Natural killer cell treated with Interleukin-12 subunit alpha and Interleukin-12 subunit beta and Interleukin-15 and Interleukin-18, amount 100 ng/mL, for 72 hours (primary cell): Measurements from ENCODE around the gene TBCCD1. TPM values are rescaled to one million over a fixed set of nuclear protein-coding genes. Genes with fewer than 3 reads are reported as not detected.

Source experiments
- ATAC-seq, 2 donors: fragments of 150-1000 bp; cut with Tn5 transposase in 1 of 2; sonication (Bioruptor Pico), chemical (Tn5 transposase) in 1 of 2; 2 replicates each; pipeline ENCODE4 v1.10.0; 2021
- DNase-seq: peaks from one replicate; pipeline ENCODE4 v3.0.0; 2022; ENCODE audit warnings: low spot score
- H3K27ac Mint-ChIP-seq, 2 donors: 1 replicate in 1 of 2; 2 replicates in 1 of 2; pipeline ENCODE4 v1.8.0; 2022; ENCODE audit warnings: mixed read lengths in 2 of 2, mild to moderate bottlenecking in 1 of 2, moderate library complexity in 1 of 2
- H3K27me3 Mint-ChIP-seq, 2 donors: 1 replicate in 1 of 2; 2 replicates in 1 of 2; pipeline ENCODE4 v1.8.0; 2022; ENCODE audit warnings: mixed read lengths in 2 of 2
- H3K36me3 Mint-ChIP-seq: one replicate; pipeline ENCODE4 v1.8.0; 2022; ENCODE audit warnings: mixed read lengths
- H3K4me1 Mint-ChIP-seq, 2 donors: 1 replicate in 1 of 2; 2 replicates in 1 of 2; pipeline ENCODE4 v1.8.0; 2022; ENCODE audit warnings: low read depth in 2 of 2, mixed read lengths in 2 of 2, mild to moderate bottlenecking in 1 of 2
- H3K4me3 Mint-ChIP-seq: one replicate; pipeline ENCODE4 v1.8.0; 2022; ENCODE audit warnings: mixed read lengths
- H3K9me3 Mint-ChIP-seq: 2 replicates; pipeline ENCODE4 v1.8.0; 2022; ENCODE audit warnings: mixed read lengths
- total RNA-seq, 2 donors: library from RNA; stranded (reverse); gene quantifications; one replicate each; pipeline ENCODE4 v1.2.3, GENCODE V29; 2022

The TBCCD1 gene
- total RNA-seq, 2 donors from 2014 or later: 16.3 to 21.8 TPM

- peaks cover 10 to 15% of the 10 kb centered on the region in 2 donors for H3K4me1 Mint-ChIP-seq
- H3K36me3 Mint-ChIP-seq: no peaks in the 10 kb centered on the region
- no peak overlapping the region for H3K4me3 Mint-ChIP-seq
- no peak for DNase-seq
- no peak overlapping the region for H3K27ac Mint-ChIP-seq
- no peaks in the 10 kb centered on the region for H3K27me3 Mint-ChIP-seq
- H3K9me3 Mint-ChIP-seq: no peaks in the 10 kb centered on the region
- ATAC-seq: no peak
Measured at GRCh38 chr3:186529201-186529999, 37.7 kb downstream of the TBCCD1 start.

- Mint-ChIP-seq H3K9me3 (no peaks in the 10 kb centered on the region), H3K27me3 (no peaks in the 10 kb centered on the region), H3K4me1 (peaks cover 5 to 14% of the 10 kb centered on the region in 2 donors), H3K36me3 (no peaks in the 10 kb centered on the region), H3K27ac (no peak overlapping the region), H3K4me3 (no peak overlapping the region)
- ATAC-seq: no peak
- DNase-seq: no peak
Measured at GRCh38 chr3:186526256-186526606, 40.9 kb downstream of the TBCCD1 start.

GRCh38 chr3:186525369-186526255 is 41.5 kb downstream of the TBCCD1 start:
- no peaks in the 10 kb centered on the region for H3K9me3 Mint-ChIP-seq
- H3K27ac Mint-ChIP-seq: no peak overlapping the region
- DNase-seq: no peak
- H3K4me3 Mint-ChIP-seq: no peak overlapping the region
- H3K4me1 Mint-ChIP-seq: peaks cover 11 to 20% of the 10 kb centered on the region in 2 donors
- H3K36me3 Mint-ChIP-seq: no peaks in the 10 kb centered on the region
- no peak for ATAC-seq
- H3K27me3 Mint-ChIP-seq: no peaks in the 10 kb centered on the region

- Mint-ChIP-seq H3K27me3 (no peaks in the 10 kb centered on the region), H3K4me1 (peaks cover 12 to 20% of the 10 kb centered on the region in 2 donors), H3K27ac (no peak overlapping the region), H3K4me3 (no peak overlapping the region), H3K36me3 (no peaks in the 10 kb centered on the region), H3K9me3 (no peaks in the 10 kb centered on the region)
- DNase-seq (no peak), ATAC-seq (no peak)
Measured at GRCh38 chr3:186524616-186525015, 42.5 kb downstream of the TBCCD1 start.

- ATAC-seq: no peak
- no peaks in the 10 kb centered on the region for H3K36me3 Mint-ChIP-seq
- H3K4me1 Mint-ChIP-seq: peaks cover 16 to 24% of the 10 kb centered on the region in 2 donors
- no peaks in the 10 kb centered on the region for H3K27me3 Mint-ChIP-seq
- no peak for DNase-seq
- H3K4me3 Mint-ChIP-seq: no peak overlapping the region
- H3K27ac Mint-ChIP-seq: no peak overlapping the region
- no peaks in the 10 kb centered on the region for H3K9me3 Mint-ChIP-seq
Measured at GRCh38 chr3:186523434-186523833, 43.7 kb downstream of the TBCCD1 start.

GRCh38 chr3:186523022-186523421 is 44.1 kb downstream of the TBCCD1 start:
- H3K27ac Mint-ChIP-seq: no peak overlapping the region
- no peak for ATAC-seq

GRCh38 chr3:186520957-186521842 is 45.9 kb downstream of the TBCCD1 start:
- ATAC-seq (peak; percentile 72 to 86), DNase-seq (no peak)
- peaks cover 23 to 32% of the 10 kb centered on the region in 2 donors for H3K4me1 Mint-ChIP-seq
- H3K27ac Mint-ChIP-seq: peak overlapping the region; percentile 36 to 52
- H3K27me3 Mint-ChIP-seq: no peaks in the 10 kb centered on the region
- H3K36me3 Mint-ChIP-seq: no peaks in the 10 kb centered on the region
- H3K9me3 Mint-ChIP-seq: no peaks in the 10 kb centered on the region
- peak overlapping the region; percentile 30 for H3K4me3 Mint-ChIP-seq

More at GRCh38 chr3:186523022-186523421, 44.1 kb downstream of the TBCCD1 start:
- Mint-ChIP-seq H3K4me3 (no peak overlapping the region), H3K4me1 (peaks cover 17 to 28% of the 10 kb centered on the region in 2 donors), H3K36me3 (no peaks in the 10 kb centered on the region), H3K27me3 (no peaks in the 10 kb centered on the region), H3K9me3 (no peaks in the 10 kb centered on the region)
- DNase-seq: no peak

- H3K9me3 Mint-ChIP-seq: no peaks in the 10 kb centered on the region
- no peak overlapping the region for H3K4me3 Mint-ChIP-seq
- DNase-seq (no peak), ATAC-seq (no peak)
- no peaks in the 10 kb centered on the region for H3K27me3 Mint-ChIP-seq
- H3K36me3 Mint-ChIP-seq: no peaks in the 10 kb centered on the region
- H3K4me1 Mint-ChIP-seq: peaks cover 30 to 39% of the 10 kb centered on the region in 2 donors
- peak overlapping the region in 1 of 2 donors; percentile 36 for H3K27ac Mint-ChIP-seq
Measured at GRCh38 chr3:186520431-186520830, 46.7 kb downstream of the TBCCD1 start.

GRCh38 chr3:186519021-186519658 is 48.0 kb downstream of the TBCCD1 start:
- Mint-ChIP-seq H3K4me3 (peak overlapping the region; percentile 64), H3K27me3 (peaks cover 0 to 5% of the 10 kb centered on the region in 2 donors)
- no peak for DNase-seq

GRCh38 chr3:186517218-186517617 is 49.9 kb downstream of the TBCCD1 start:
- H3K36me3 Mint-ChIP-seq: no peaks in the 10 kb centered on the region
- H3K27ac Mint-ChIP-seq: no peak overlapping the region
- DNase-seq (no peak), ATAC-seq (no peak)
- peaks cover 47 to 65% of the 10 kb centered on the region in 2 donors for H3K4me1 Mint-ChIP-seq
- H3K9me3 Mint-ChIP-seq: no peaks in the 10 kb centered on the region
- H3K4me3 Mint-ChIP-seq: no peak overlapping the region
- H3K27me3 Mint-ChIP-seq: peaks cover 0 to 9% of the 10 kb centered on the region in 2 donors

More at GRCh38 chr3:186519021-186519658, 48.0 kb downstream of the TBCCD1 start:
- peak overlapping the region; percentile 24 to 52 for H3K27ac Mint-ChIP-seq
- no peaks in the 10 kb centered on the region for H3K9me3 Mint-ChIP-seq
- H3K4me1 Mint-ChIP-seq: peaks cover 42 to 51% of the 10 kb centered on the region in 2 donors
- ATAC-seq: peak; percentile 78 to 84
- H3K36me3 Mint-ChIP-seq: no peaks in the 10 kb centered on the region

GRCh38 chr3:186516646-186517045 is 50.5 kb downstream of the TBCCD1 start:
- Mint-ChIP-seq H3K4me3 (no peak overlapping the region), H3K4me1 (peaks cover 49 to 67% of the 10 kb centered on the region in 2 donors), H3K27ac (peak overlapping the region in 1 of 2 donors; percentile 0)

GRCh38 chr3:186515125-186515524 is 52.0 kb downstream of the TBCCD1 start:
- no peak for DNase-seq
- Mint-ChIP-seq H3K27me3 (peaks cover 0 to 17% of the 10 kb centered on the region in 2 donors), H3K36me3 (no peaks in the 10 kb centered on the region), H3K9me3 (no peaks in the 10 kb centered on the region), H3K27ac (peak overlapping the region in 1 of 2 donors; percentile 0), H3K4me3 (peak overlapping the region; percentile 3), H3K4me1 (peaks cover 44 to 69% of the 10 kb centered on the region in 2 donors)
- no peak for ATAC-seq

More at GRCh38 chr3:186516646-186517045, 50.5 kb downstream of the TBCCD1 start:
- ATAC-seq (no peak), DNase-seq (no peak)
- peaks cover 0 to 14% of the 10 kb centered on the region in 2 donors for H3K27me3 Mint-ChIP-seq
- H3K9me3 Mint-ChIP-seq: no peaks in the 10 kb centered on the region
- no peaks in the 10 kb centered on the region for H3K36me3 Mint-ChIP-seq
